Prostate gland (tissue), 2 donors: Measurements from ENCODE around the gene CCDC93. TPM values are rescaled to one million over a fixed set of nuclear protein-coding genes. Genes with fewer than 3 reads are reported as not detected.

Experiments
- DNase-seq: peaks from one replicate; pipeline ENCODE4 v3.0.0-alpha.2; 2019; ENCODE audit warnings: low spot score
- H3K27ac ChIP-seq, 2 donors: fragments of 200-600 bp; sonication (generic); 2 replicates each; pipeline ENCODE4 v1.5.1; 2017 to 2019
- H3K27me3 ChIP-seq: fragments of 200-600 bp; sonication (generic); replicated peaks from 2 replicates; pipeline ENCODE4 v1.5.1; 2019; ENCODE audit not compliant: insufficient read depth
- H3K36me3 ChIP-seq, 2 donors: fragments of 200-600 bp; sonication (generic); 1 replicate in 1 of 2; 2 replicates in 1 of 2; pipeline versions ENCODE4 v1.5.1 to v1.8.1; 2017 to 2019
- H3K4me1 ChIP-seq: fragments of 200-600 bp; sonication (generic); replicated peaks from 2 replicates; pipeline ENCODE4 v1.5.1; 2019
- H3K4me3 ChIP-seq, 2 donors: fragments of 200-600 bp; sonication (generic); 2 replicates each; pipeline ENCODE4 v1.5.1; 2017 to 2019
- H3K9me3 ChIP-seq: fragments of 200-600 bp; sonication (generic); 2 replicates; pipeline ENCODE4 v1.5.1; 2017
- CTCF ChIP-seq, 4 experiments: fragments of 200-600 bp in 2 of 4; fragments of 450-650 bp in 2 of 4; sonication (generic) in 2 of 4; IDR thresholded peaks; 1 replicate in 3 of 4; 2 replicates in 1 of 4; pipeline ENCODE4 v1.5.1; 2016 to 2019; ENCODE audit warnings: antibody characterized with exemption in 4 of 4, mild to moderate bottlenecking in 2 of 4, moderate library complexity in 2 of 4
- POLR2A ChIP-seq: fragments of 450-650 bp; IDR thresholded peaks from one replicate; pipeline ENCODE4 v1.6.1; 2016; ENCODE audit warnings: antibody characterized with exemption, mild to moderate bottlenecking
- POLR2AphosphoS5 ChIP-seq: sonication (generic); formaldehyde crosslinking; IDR thresholded peaks from one replicate; pipeline ENCODE4 v1.6.1; 2017; ENCODE audit warnings: antibody characterized with exemption
- WGBS: methylation state at CpG from one replicate; pipeline ENCODE4 v1.1.5; 2018; 5-methylcytosine and 5-hydroxymethylcytosine counted together
- intact Hi-C: fragments of 100-400 bp; cut with DNase I; formaldehyde crosslinking; loops from one replicate; pipeline ENCODE4 v1.14.2; 2022
- total RNA-seq, 2 donors: library from RNA; depleted of rRNA; stranded (reverse); fragments of >200 nt; gene quantifications; one replicate each; pipeline ENCODE4 v1.1.0, GENCODE V29; 2016

CCDC93 gene
- total RNA-seq, 2 donors from 2014 or later: 9.6 to 39.8 TPM

DNA sequence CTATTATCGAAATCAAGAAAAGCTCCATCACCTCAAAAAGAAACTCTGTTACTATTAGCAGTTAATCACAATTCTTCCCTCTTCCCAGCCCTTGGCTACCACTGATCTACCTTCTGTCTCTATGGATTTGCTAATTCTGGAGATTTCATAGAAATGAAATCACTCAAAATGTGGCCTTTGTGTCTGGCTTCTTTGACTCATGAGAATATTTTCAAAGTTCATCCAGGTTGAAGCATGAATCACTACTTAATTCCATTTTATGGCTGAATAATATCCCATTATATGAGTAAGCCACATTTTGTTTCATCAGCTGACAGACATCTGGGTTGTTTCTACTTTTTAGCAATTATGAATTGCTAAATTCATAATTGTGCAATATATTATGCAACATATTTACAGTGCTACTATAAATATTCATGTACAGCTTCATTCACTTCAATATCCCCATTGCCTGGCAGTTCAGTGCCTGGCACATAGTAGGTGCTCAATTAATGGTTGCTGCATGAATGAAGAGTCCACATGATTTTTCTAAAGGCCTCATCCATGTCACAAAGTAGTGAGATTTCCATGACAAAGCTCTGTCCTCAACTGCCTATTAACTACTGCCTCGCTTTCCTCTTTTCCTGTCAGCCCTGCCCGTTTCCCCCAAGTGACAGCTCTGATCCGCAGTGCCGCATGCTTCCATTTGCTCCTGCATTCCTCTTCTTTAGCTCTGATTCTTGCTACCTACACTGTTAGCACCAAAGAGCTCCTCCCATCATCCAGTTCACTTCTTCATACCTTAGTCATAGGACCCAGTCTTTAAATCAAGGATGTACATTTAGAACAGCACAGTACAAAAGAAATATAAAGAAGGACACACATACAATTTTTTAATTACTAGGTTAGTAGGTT is 32.8 kb downstream of the CCDC93 start:
- no peaks in the 10 kb centered on the region for H3K27me3 ChIP-seq
- H3K4me3 ChIP-seq: no peak overlapping the region
- 98% methylated on average over 5 of the region's 5 CpGs for WGBS
- no peak overlapping the region for H3K27ac ChIP-seq
- TF ChIP-seq POLR2AphosphoS5 (no peak), POLR2A (no peak), CTCF (IDR thresholded peaks at IDR 0.05) (no peak)
- no peaks in the 10 kb centered on the region for H3K9me3 ChIP-seq
- H3K36me3 ChIP-seq: no peaks in the 10 kb centered on the region
- intact Hi-C loops: no loop called here
- no peak for DNase-seq
- no peaks in the 10 kb centered on the region for H3K4me1 ChIP-seq

- no peak overlapping the region for H3K27ac ChIP-seq
- H3K9me3 ChIP-seq: no peaks in the 10 kb centered on the region
- no peaks in the 10 kb centered on the region for H3K4me1 ChIP-seq
- TF ChIP-seq POLR2AphosphoS5: no peak
- TF ChIP-seq POLR2A: no peak
- no peak for TF ChIP-seq CTCF (IDR thresholded peaks at IDR 0.05)
- no peak overlapping the region for H3K4me3 ChIP-seq
- intact Hi-C loops: no loop called here
- H3K27me3 ChIP-seq: no peaks in the 10 kb centered on the region
- 84% methylated on average over 6 of the region's 6 CpGs for WGBS
- H3K36me3 ChIP-seq: no peaks in the 10 kb centered on the region
- DNase-seq: no peak
These were observed 33.8 kb downstream of the CCDC93 start for GRCh38 chr2:117979911-117980701.

DNA sequence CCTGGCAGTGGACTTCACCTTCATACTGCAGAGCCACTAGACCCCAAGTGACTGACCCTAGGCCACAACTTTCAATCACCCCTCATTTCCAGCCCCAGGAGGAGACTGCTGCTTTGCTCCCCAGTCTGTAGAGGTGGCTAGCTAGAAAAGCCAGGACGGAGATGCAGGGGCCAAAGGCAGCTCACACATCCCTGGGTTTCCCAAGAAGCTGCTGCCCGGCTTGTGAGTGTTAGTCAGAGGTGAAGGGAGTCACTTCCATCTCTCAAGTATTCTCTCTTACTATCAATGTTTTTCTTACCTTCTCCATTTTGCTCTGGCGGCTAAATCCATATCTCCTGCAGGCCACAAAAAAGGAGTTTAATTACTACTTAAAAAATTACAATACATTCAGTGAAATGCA is 36.2 kb downstream of the CCDC93 start:
- H3K4me1 ChIP-seq: no peaks in the 10 kb centered on the region
- 96% methylated on average over 3 of the region's 3 CpGs for WGBS
- no peaks in the 10 kb centered on the region for H3K27me3 ChIP-seq
- intact Hi-C loops: no loop called here
- H3K36me3 ChIP-seq: peaks cover 3 to 4% of the 10 kb centered on the region in 2 donors
- H3K9me3 ChIP-seq: no peaks in the 10 kb centered on the region
- TF ChIP-seq CTCF (IDR thresholded peaks at IDR 0.05) (no peak), POLR2A (no peak), POLR2AphosphoS5 (no peak)
- no peak overlapping the region for H3K27ac ChIP-seq
- H3K4me3 ChIP-seq: no peak overlapping the region
- no peak for DNase-seq

DNA sequence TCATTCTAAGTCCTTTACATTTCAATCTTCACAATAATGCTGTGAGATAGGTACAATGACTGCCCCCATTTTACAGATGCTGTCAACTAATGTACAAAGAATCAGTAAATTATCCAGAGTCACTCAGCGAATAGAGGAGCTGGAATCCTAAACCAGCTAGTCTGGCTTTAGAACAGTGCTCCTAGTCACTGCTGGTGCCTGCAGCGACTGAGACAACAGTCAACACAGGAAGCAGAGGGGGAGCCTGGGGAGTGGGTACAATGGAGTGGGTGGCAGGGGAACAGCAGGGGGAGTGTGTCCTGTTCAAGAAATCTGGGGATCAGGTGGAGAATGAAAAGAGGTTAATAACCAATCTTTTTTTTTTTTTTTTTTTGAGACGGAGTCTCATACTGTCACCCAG is 37.3 kb downstream of the CCDC93 start:
- no peak for TF ChIP-seq CTCF (IDR thresholded peaks at IDR 0.05)
- TF ChIP-seq POLR2AphosphoS5: no peak
- no peak for TF ChIP-seq POLR2A
- H3K4me3 ChIP-seq: no peak overlapping the region
- H3K27me3 ChIP-seq: no peaks in the 10 kb centered on the region
- H3K4me1 ChIP-seq: no peaks in the 10 kb centered on the region
- DNase-seq: no peak
- H3K9me3 ChIP-seq: no peaks in the 10 kb centered on the region
- H3K36me3 ChIP-seq: peaks cover 3 to 4% of the 10 kb centered on the region in 2 donors
- H3K27ac ChIP-seq: no peak overlapping the region
- intact Hi-C loops: no loop called here
- WGBS: 95% methylated on average over 3 of the region's 3 CpGs
